ENCODE measurements around the gene HERPUD1.

The HERPUD1 gene

GRCh38 chr16:56956756-56957155 lies 24.8 kb downstream of the HERPUD1 start (continued):
- no peak for TF ChIP-seq ZNF768 (tag by site-specific recombination; IDR thresholded peaks at IDR 0.05)
- no peak for TF ChIP-seq ZNF488 (tag by site-specific recombination; IDR thresholded peaks at IDR 0.05)
- no peak for TF ChIP-seq ZNF416 (tag by site-specific recombination; IDR thresholded peaks at IDR 0.05)
- no peak for TF ChIP-seq ZNF302 (tag by site-specific recombination; IDR thresholded peaks at IDR 0.05; ENCODE audit: low read depth)
- no peak for TF ChIP-seq ZNF704 (tag by site-specific recombination; IDR thresholded peaks at IDR 0.05)

- H3K27ac ChIP-seq (ENCODE audit: extremely low read depth, low read depth, low read length), result no peak overlapping the region
- no peaks in the 10 kb centered on the region for H3K36me3 ChIP-seq (ENCODE audit: control insufficient read depth in 2 of 2, insufficient read depth in 1 of 2, low read length in 2 of 2)
- POLR2A ChIA-PET, result no interaction called here
- H3K4me1 ChIP-seq (ENCODE audit: control insufficient read depth, insufficient read depth, low read length), result no peaks in the 10 kb centered on the region
- TF ChIP-seq ZBTB20 (tag by site-specific recombination; IDR thresholded peaks at IDR 0.05) (0 out of 2 replicates have a peak, but pooled peaks have one; percentile 17), ZNF23 (tag by site-specific recombination; IDR thresholded peaks at IDR 0.05; ENCODE audit: borderline replicate concordance) (no peak)
- H3K4me3 ChIP-seq (ENCODE audit: low read depth, low read length), result no peak overlapping the region
- CTCF ChIA-PET, result interaction anchor here (0.6 to 1.3 kb wide), 3 partner anchors 10 to 1307 kb away, joined by 3 to 4 read pairs (median 3); no protein-coding TSS in a partner anchor
- no peaks in the 10 kb centered on the region for H3K9me3 ChIP-seq (ENCODE audit: control insufficient read depth, insufficient read depth, low read depth, low read length)
Measured at GRCh38 chr16:56960681-56961281, 28.8 kb downstream of the HERPUD1 start.

GRCh38 chr16:56961386-56961785 lies 29.4 kb downstream of the HERPUD1 start:
- CTCF ChIA-PET, result interaction anchor here (0.6 to 1.3 kb wide), 4 partner anchors 9 to 1307 kb away, joined by 3 to 4 read pairs (median 3); no protein-coding TSS in a partner anchor
- TF ChIP-seq ZNF280C (tag by site-specific recombination; IDR thresholded peaks at IDR 0.05), result no peak
- TF ChIP-seq PRDM1 (tag by site-specific recombination; IDR thresholded peaks at IDR 0.05), result 0 out of 2 replicates have a peak, but pooled peaks have one; percentile 15
- no peak overlapping the region for H3K4me3 ChIP-seq (ENCODE audit: low read depth, low read length)
- no peaks in the 10 kb centered on the region for H3K4me1 ChIP-seq (ENCODE audit: control insufficient read depth, insufficient read depth, low read length)
- POLR2A ChIA-PET, result no interaction called here
- H3K9me3 ChIP-seq (ENCODE audit: control insufficient read depth, insufficient read depth, low read depth, low read length), result no peaks in the 10 kb centered on the region
- no peak overlapping the region for H3K27ac ChIP-seq (ENCODE audit: extremely low read depth, low read depth, low read length)
- H3K36me3 ChIP-seq (ENCODE audit: control insufficient read depth in 2 of 2, insufficient read depth in 1 of 2, low read length in 2 of 2), result no peaks in the 10 kb centered on the region

GRCh38 chr16:56961851-56962281 lies 29.9 kb downstream of the HERPUD1 start, which contains the start of gene CETP:
Gene CETP, plus strand, starts transcription at chr16:56961950. Its CDS starts 30 bp downstream, at chr16:56961980.
- ChIA-PET POLR2A (no interaction called here), CTCF (interaction anchor here (0.6 to 1.3 kb wide), 3 partner anchors 9 to 188 kb away, joined by 3 to 4 read pairs (median 3); no protein-coding TSS in a partner anchor)
- H3K36me3 ChIP-seq (ENCODE audit: control insufficient read depth in 2 of 2, insufficient read depth in 1 of 2, low read length in 2 of 2), result no peaks in the 10 kb centered on the region
- H3K4me3 ChIP-seq (ENCODE audit: low read depth, low read length), result no peak within 1 kb of the TSS
- no peaks in the 10 kb centered on the region for H3K9me3 ChIP-seq (ENCODE audit: control insufficient read depth, insufficient read depth, low read depth, low read length)
- no peak within 1 kb of the TSS for H3K27ac ChIP-seq (ENCODE audit: extremely low read depth, low read depth, low read length)
- H3K4me1 ChIP-seq (ENCODE audit: control insufficient read depth, insufficient read depth, low read length), result no peaks in the 10 kb centered on the region
- no peak for TF ChIP-seq ZNF398 (tag by site-specific recombination; IDR thresholded peaks at IDR 0.05)
- no peak for TF ChIP-seq ZNF48 (tag by site-specific recombination; IDR thresholded peaks at IDR 0.05)
- TF ChIP-seq ZEB2 (tag by site-specific recombination; IDR thresholded peaks at IDR 0.05), result no peak
- no peak for TF ChIP-seq ZBTB44 (tag by site-specific recombination; IDR thresholded peaks at IDR 0.05)
- TF ChIP-seq ELK4 (IDR thresholded peaks at IDR 0.05; ENCODE audit: borderline replicate concordance, low read depth, low read length), result no peak
- no peak for TF ChIP-seq ZNF701 (tag by site-specific recombination; IDR thresholded peaks at IDR 0.05)
- TF ChIP-seq KLF1 (tag by site-specific recombination; IDR thresholded peaks at IDR 0.05), result no peak
- TF ChIP-seq ZNF76 (tag by site-specific recombination; IDR thresholded peaks at IDR 0.05; ENCODE audit: borderline replicate concordance, low read depth), result no peak
- no peak for TF ChIP-seq ZNF133 (tag by site-specific recombination; IDR thresholded peaks at IDR 0.05)
- TF ChIP-seq ZNF155 (tag by site-specific recombination; IDR thresholded peaks at IDR 0.05), result no peak
- no peak for TF ChIP-seq KLF16 (tag by site-specific recombination; IDR thresholded peaks at IDR 0.05)

Measured in HEK293 (cell line).